Measurements from ENCODE around the gene ZNF407.
"Not testable (repeated sequence)": the region's sequence is repeated elsewhere in the genome, so short reads cannot be mapped to it uniquely, and the experiment has no call there.

The ZNF407 gene

GRCh38 chr18:75072672-75073371, 475.2 kb downstream of the ZNF407 start:
- no peak for DNase-seq (ENCODE audit: low read depth)

GRCh38 chr18:75073654-75074053, 476.0 kb downstream of the ZNF407 start:
- DNase-seq (ENCODE audit: low read depth): no peak

GRCh38 chr18:75074196-75075015, 476.7 kb downstream of the ZNF407 start:
- no peak for DNase-seq (ENCODE audit: low read depth)

- DNase-seq (ENCODE audit: low read depth): no peak
Observed at GRCh38 chr18:75075016-75075305, 477.3 kb downstream of the ZNF407 start.

- no peak for DNase-seq (ENCODE audit: low read depth)
Observed at GRCh38 chr18:75075429-75075841, 477.8 kb downstream of the ZNF407 start.

GRCh38 chr18:75076286-75076685, 478.6 kb downstream of the ZNF407 start:
- DNase-seq (ENCODE audit: low read depth): no peak

- DNase-seq (ENCODE audit: low read depth): no peak
Observed at GRCh38 chr18:75081486-75081885, 483.8 kb downstream of the ZNF407 start.

GRCh38 chr18:75083131-75083530, 485.5 kb downstream of the ZNF407 start:
- DNase-seq (ENCODE audit: low read depth): no peak

- no peak for DNase-seq (ENCODE audit: low read depth)
Observed at GRCh38 chr18:75083761-75084160, 486.1 kb downstream of the ZNF407 start.

- DNase-seq (ENCODE audit: low read depth): not testable (repeated sequence)
Observed at GRCh38 chr18:75085676-75086075, 488.0 kb downstream of the ZNF407 start.

- DNase-seq (ENCODE audit: low read depth): no peak
Observed at GRCh38 chr18:75086494-75087034, 488.9 kb downstream of the ZNF407 start.

GRCh38 chr18:75087119-75088020, 489.7 kb downstream of the ZNF407 start:
- no peak for DNase-seq (ENCODE audit: low read depth)

GRCh38 chr18:75088021-75088506, 490.4 kb downstream of the ZNF407 start:
- DNase-seq (ENCODE audit: low read depth): no peak

GRCh38 chr18:75088622-75089211, 491.0 kb downstream of the ZNF407 start:
- DNase-seq (ENCODE audit: low read depth): no peak

- DNase-seq (ENCODE audit: low read depth): no peak
Observed at GRCh38 chr18:75089748-75090327, 492.2 kb downstream of the ZNF407 start.

GRCh38 chr18:75090336-75090735, 492.7 kb downstream of the ZNF407 start:
- no peak for DNase-seq (ENCODE audit: low read depth)

GRCh38 chr18:75097491-75098225, 500.0 kb downstream of the ZNF407 start:
- DNase-seq (ENCODE audit: low read depth): no peak

- no peak for DNase-seq (ENCODE audit: low read depth)
Observed at GRCh38 chr18:75100832-75101630, 503.4 kb downstream of the ZNF407 start.

GRCh38 chr18:75101916-75102315, 504.2 kb downstream of the ZNF407 start:
- no peak for DNase-seq (ENCODE audit: low read depth)

- not testable (repeated sequence) for DNase-seq (ENCODE audit: low read depth)
Observed at GRCh38 chr18:75104029-75104428, 506.4 kb downstream of the ZNF407 start.
